H7 (cell line): ENCODE data around the gene GALNT11. TPM values are rescaled to one million over a fixed set of nuclear protein-coding genes. Genes with fewer than 3 reads are reported as not detected.
"Not testable (repeated sequence)": the region's sequence is repeated elsewhere in the genome, so short reads cannot be mapped to it uniquely, and the experiment has no call there.

Experiments
- DNase-seq: peaks from one replicate; pipeline ENCODE4 v3.0.0; 2012
- H3K27me3 ChIP-seq: 2 replicates; pipeline ENCODE4 v1.6.0; 2011; ENCODE audit warnings: mild to moderate bottlenecking, low read length; ENCODE audit not compliant: control insufficient read depth, insufficient read depth
- H3K36me3 ChIP-seq: replicated peaks from 2 replicates; pipeline ENCODE4 v1.5.1; 2011; ENCODE audit warnings: low read length; ENCODE audit not compliant: control insufficient read depth, insufficient read depth
- H3K4me3 ChIP-seq: 2 replicates; pipeline ENCODE4 v1.5.1; 2011; ENCODE audit warnings: low read depth, mild to moderate bottlenecking, control low read depth, low read length, moderate library complexity; ENCODE audit not compliant: insufficient read depth
- total RNA-seq: library from RNA; depleted of rRNA; stranded (reverse); fragments of >200 nt; shearing (Covaris generic); gene quantifications from 2 replicates; pipeline ENCODE4 v1.2.3, GENCODE V29; 2014

Gene GALNT11
- total RNA-seq, 1 experiment from 2014 or later, result 29.6 TPM

- no peaks in the 10 kb centered on the region for H3K27me3 ChIP-seq
- DNase-seq, result no peak
- no peaks in the 10 kb centered on the region for H3K36me3 ChIP-seq
- H3K4me3 ChIP-seq, result no peak overlapping the region
Measured at GRCh38 chr7:152050547-152050971, 25.1 kb downstream of the GALNT11 start.

GRCh38 chr7:152051968-152052367 is 26.5 kb downstream of the GALNT11 start:
- Histone ChIP-seq H3K36me3 (no peaks in the 10 kb centered on the region), H3K27me3 (no peaks in the 10 kb centered on the region), H3K4me3 (no peak overlapping the region)
- DNase-seq, result no peak

- DNase-seq, result no peak
- no peaks in the 10 kb centered on the region for H3K36me3 ChIP-seq
- H3K27me3 ChIP-seq, result no peaks in the 10 kb centered on the region
- no peak overlapping the region for H3K4me3 ChIP-seq
Measured at GRCh38 chr7:152052771-152053170, 27.3 kb downstream of the GALNT11 start.

GRCh38 chr7:152054367-152055230 is 29.1 kb downstream of the GALNT11 start:
- Histone ChIP-seq H3K36me3 (no peaks in the 10 kb centered on the region), H3K4me3 (no peak overlapping the region), H3K27me3 (no peaks in the 10 kb centered on the region)
- DNase-seq, result no peak

- Histone ChIP-seq H3K4me3 (no peak overlapping the region), H3K27me3 (no peaks in the 10 kb centered on the region)
- DNase-seq, result no peak
Measured at GRCh38 chr7:152056621-152057274, 31.3 kb downstream of the GALNT11 start.

GRCh38 chr7:152059311-152059710 is 33.8 kb downstream of the GALNT11 start:
- Histone ChIP-seq H3K27me3 (no peaks in the 10 kb centered on the region), H3K36me3 (no peaks in the 10 kb centered on the region), H3K4me3 (no peak overlapping the region)
- DNase-seq, result no peak

More at GRCh38 chr7:152056621-152057274, 31.3 kb downstream of the GALNT11 start:
- no peaks in the 10 kb centered on the region for H3K36me3 ChIP-seq

- H3K36me3 ChIP-seq, H3K27me3 ChIP-seq, DNase-seq, H3K4me3 ChIP-seq: not testable (repeated sequence)
Measured at GRCh38 chr7:152061086-152061485, 35.6 kb downstream of the GALNT11 start.

- not testable (repeated sequence) for H3K36me3 ChIP-seq, H3K27me3 ChIP-seq, H3K4me3 ChIP-seq
Measured at GRCh38 chr7:152063192-152063591, 37.7 kb downstream of the GALNT11 start.

GRCh38 chr7:152063821-152064220 is 38.3 kb downstream of the GALNT11 start:
- H3K27me3 ChIP-seq, H3K36me3 ChIP-seq, DNase-seq, H3K4me3 ChIP-seq: not testable (repeated sequence)

More at GRCh38 chr7:152063192-152063591, 37.7 kb downstream of the GALNT11 start:
- DNase-seq, result not testable (repeated sequence)

- not testable (repeated sequence) for H3K36me3 ChIP-seq, DNase-seq, H3K4me3 ChIP-seq, H3K27me3 ChIP-seq
Measured at GRCh38 chr7:152065800-152066344, 40.4 kb downstream of the GALNT11 start.

GRCh38 chr7:152072421-152072820 is 46.9 kb downstream of the GALNT11 start:
- no peaks in the 10 kb centered on the region for H3K27me3 ChIP-seq
- H3K36me3 ChIP-seq, result no peaks in the 10 kb centered on the region; the same call in 1 of the 2 replicates
- H3K4me3 ChIP-seq, result no peak overlapping the region
- no peak for DNase-seq

- DNase-seq, result no peak
- no peak overlapping the region for H3K4me3 ChIP-seq
- H3K27me3 ChIP-seq, result no peaks in the 10 kb centered on the region
- no peaks in the 10 kb centered on the region for H3K36me3 ChIP-seq
Measured at GRCh38 chr7:152073352-152073751, 47.9 kb downstream of the GALNT11 start.

GRCh38 chr7:152074673-152075072 is 49.2 kb downstream of the GALNT11 start:
- Histone ChIP-seq H3K36me3 (no peaks in the 10 kb centered on the region), H3K27me3 (no peaks in the 10 kb centered on the region), H3K4me3 (no peak overlapping the region)
- no peak for DNase-seq

- H3K4me3 ChIP-seq, DNase-seq, H3K27me3 ChIP-seq, H3K36me3 ChIP-seq: not testable (repeated sequence)
Measured at GRCh38 chr7:152075379-152075778, 49.9 kb downstream of the GALNT11 start.

- Histone ChIP-seq H3K36me3 (no peaks in the 10 kb centered on the region), H3K4me3 (no peak overlapping the region), H3K27me3 (no peaks in the 10 kb centered on the region)
- peak; percentile 54 for DNase-seq
Measured at GRCh38 chr7:152076324-152076821, 50.9 kb downstream of the GALNT11 start.
